ENCODE data around the gene SLC35G1. TPM values are rescaled to one million over a fixed set of nuclear protein-coding genes. Genes with fewer than 3 reads are reported as not detected.

Gene SLC35G1
- polyA plus RNA-seq, 1 donor: 60.2 TPM

GRCh38 chr10:93947524-93947923, 53.7 kb downstream of the SLC35G1 start:
- H3K36me3 ChIP-seq (ENCODE audit: control insufficient read depth, insufficient read depth, low read length): no peaks in the 10 kb centered on the region
- H3K27me3 ChIP-seq (ENCODE audit: control insufficient read depth, insufficient read depth, low read length): no peaks in the 10 kb centered on the region
- H3K4me3 ChIP-seq (ENCODE audit: low read length): no peak overlapping the region
- DNase-seq: no peak
- H3K27ac ChIP-seq (ENCODE audit: low read length): no peak overlapping the region
- no peaks in the 10 kb centered on the region for H3K9me3 ChIP-seq (ENCODE audit: control insufficient read depth, low read depth, low read length)
- peaks cover 12% of the 10 kb centered on the region for H3K4me1 ChIP-seq (ENCODE audit: control insufficient read depth, insufficient read depth, low read length)

- no peaks in the 10 kb centered on the region for H3K36me3 ChIP-seq (ENCODE audit: control insufficient read depth, insufficient read depth, low read length)
- H3K4me1 ChIP-seq (ENCODE audit: control insufficient read depth, insufficient read depth, low read length): no peaks in the 10 kb centered on the region
- WGBS (ENCODE audit: insufficient coverage, low lambda C conversion rate): no CpG with 5 or more reads among the region's 2 CpGs
- no peaks in the 10 kb centered on the region for H3K9me3 ChIP-seq (ENCODE audit: control insufficient read depth, low read depth, low read length)
- no peak overlapping the region for H3K4me3 ChIP-seq (ENCODE audit: low read length)
- no peaks in the 10 kb centered on the region for H3K27me3 ChIP-seq (ENCODE audit: control insufficient read depth, insufficient read depth, low read length)
- DNase-seq: no peak
- no peak overlapping the region for H3K27ac ChIP-seq (ENCODE audit: low read length)
These were observed 58.1 kb downstream of the SLC35G1 start for GRCh38 chr10:93951905-93952304.

Other genes starting within 250 kb of the SLC35G1 start
- gene FRA10AC1, start 191.4 kb upstream of the SLC35G1 start, polyA plus RNA-seq: 25.8 TPM
- gene LGI1, start 136.0 kb upstream of the SLC35G1 start, polyA plus RNA-seq: 3.4 TPM
- 27.4 TPM for gene PLCE1, start 100.0 kb downstream of the SLC35G1 start, polyA plus RNA-seq